ENCODE measurements around the gene MAP2K2.

GRCh38 chr19:4052993-4053422 lies 70.9 kb downstream of the MAP2K2 start:
- TF ChIP-seq, protein P1, sequence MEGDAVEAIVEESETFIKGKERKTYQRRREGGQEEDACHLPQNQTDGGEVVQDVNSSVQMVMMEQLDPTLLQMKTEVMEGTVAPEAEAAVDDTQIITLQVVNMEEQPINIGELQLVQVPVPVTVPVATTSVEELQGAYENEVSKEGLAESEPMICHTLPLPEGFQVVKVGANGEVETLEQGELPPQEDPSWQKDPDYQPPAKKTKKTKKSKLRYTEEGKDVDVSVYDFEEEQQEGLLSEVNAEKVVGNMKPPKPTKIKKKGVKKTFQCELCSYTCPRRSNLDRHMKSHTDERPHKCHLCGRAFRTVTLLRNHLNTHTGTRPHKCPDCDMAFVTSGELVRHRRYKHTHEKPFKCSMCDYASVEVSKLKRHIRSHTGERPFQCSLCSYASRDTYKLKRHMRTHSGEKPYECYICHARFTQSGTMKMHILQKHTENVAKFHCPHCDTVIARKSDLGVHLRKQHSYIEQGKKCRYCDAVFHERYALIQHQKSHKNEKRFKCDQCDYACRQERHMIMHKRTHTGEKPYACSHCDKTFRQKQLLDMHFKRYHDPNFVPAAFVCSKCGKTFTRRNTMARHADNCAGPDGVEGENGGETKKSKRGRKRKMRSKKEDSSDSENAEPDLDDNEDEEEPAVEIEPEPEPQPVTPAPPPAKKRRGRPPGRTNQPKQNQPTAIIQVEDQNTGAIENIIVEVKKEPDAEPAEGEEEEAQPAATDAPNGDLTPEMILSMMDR (IDR thresholded peaks at IDR 0.05 in 2 of 3, conservative IDR thresholded peaks at IDR 0.05 in 1 of 3; ENCODE audit: insufficient read depth in 2 of 3, low read depth in 1 of 3, low read length in 3 of 3) = no peak
- TF ChIP-seq SMAD1 (IDR thresholded peaks at IDR 0.05; ENCODE audit: low read depth, low read length, partially characterized antibody) = no peak
- no peak for TF ChIP-seq EZH2 (IDR thresholded peaks at IDR 0.05; ENCODE audit: borderline replicate concordance, low read depth, low read length)
- no peak for TF ChIP-seq ZNF280B (CRISPR knock-in tag; IDR thresholded peaks at IDR 0.05)
- TF ChIP-seq HNRNPLL (IDR thresholded peaks at IDR 0.05; ENCODE audit: low read depth, low read length, poor library complexity, severe bottlenecking) = peak; percentile 45
- TF ChIP-seq, protein P2, sequence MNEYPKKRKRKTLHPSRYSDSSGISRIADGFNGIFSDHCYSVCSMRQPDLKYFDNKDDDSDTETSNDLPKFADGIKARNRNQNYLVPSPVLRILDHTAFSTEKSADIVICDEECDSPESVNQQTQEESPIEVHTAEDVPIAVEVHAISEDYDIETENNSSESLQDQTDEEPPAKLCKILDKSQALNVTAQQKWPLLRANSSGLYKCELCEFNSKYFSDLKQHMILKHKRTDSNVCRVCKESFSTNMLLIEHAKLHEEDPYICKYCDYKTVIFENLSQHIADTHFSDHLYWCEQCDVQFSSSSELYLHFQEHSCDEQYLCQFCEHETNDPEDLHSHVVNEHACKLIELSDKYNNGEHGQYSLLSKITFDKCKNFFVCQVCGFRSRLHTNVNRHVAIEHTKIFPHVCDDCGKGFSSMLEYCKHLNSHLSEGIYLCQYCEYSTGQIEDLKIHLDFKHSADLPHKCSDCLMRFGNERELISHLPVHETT (CRISPR knock-in tag; conservative IDR thresholded peaks at IDR 0.05 in 1 of 2, IDR thresholded peaks at IDR 0.05 in 1 of 2) = no peak
- TF ChIP-seq SRSF1 (IDR thresholded peaks at IDR 0.05; ENCODE audit: low read depth, low read length) = no peak
- TF ChIP-seq POLR2A (conservative IDR thresholded peaks at IDR 0.05) = no peak
- no peak for TF ChIP-seq ZBTB1 (CRISPR knock-in tag; IDR thresholded peaks at IDR 0.05; ENCODE audit: borderline replicate concordance, low read depth)
- no peak for TF ChIP-seq TAF1 (IDR thresholded peaks at IDR 0.05; ENCODE audit: control insufficient read depth, extremely low read depth, insufficient read depth, low read length, severe bottlenecking)
- TF ChIP-seq EP300 (IDR thresholded peaks at IDR 0.05; ENCODE audit: low read length) = no peak
